Measurements from ENCODE around the gene TSHZ2. TPM values are rescaled to one million over a fixed set of nuclear protein-coding genes. Genes with fewer than 3 reads are reported as not detected.

The TSHZ2 gene
- total RNA-seq, 1 experiment from 2014 or later, result 0.07 TPM

DNA sequence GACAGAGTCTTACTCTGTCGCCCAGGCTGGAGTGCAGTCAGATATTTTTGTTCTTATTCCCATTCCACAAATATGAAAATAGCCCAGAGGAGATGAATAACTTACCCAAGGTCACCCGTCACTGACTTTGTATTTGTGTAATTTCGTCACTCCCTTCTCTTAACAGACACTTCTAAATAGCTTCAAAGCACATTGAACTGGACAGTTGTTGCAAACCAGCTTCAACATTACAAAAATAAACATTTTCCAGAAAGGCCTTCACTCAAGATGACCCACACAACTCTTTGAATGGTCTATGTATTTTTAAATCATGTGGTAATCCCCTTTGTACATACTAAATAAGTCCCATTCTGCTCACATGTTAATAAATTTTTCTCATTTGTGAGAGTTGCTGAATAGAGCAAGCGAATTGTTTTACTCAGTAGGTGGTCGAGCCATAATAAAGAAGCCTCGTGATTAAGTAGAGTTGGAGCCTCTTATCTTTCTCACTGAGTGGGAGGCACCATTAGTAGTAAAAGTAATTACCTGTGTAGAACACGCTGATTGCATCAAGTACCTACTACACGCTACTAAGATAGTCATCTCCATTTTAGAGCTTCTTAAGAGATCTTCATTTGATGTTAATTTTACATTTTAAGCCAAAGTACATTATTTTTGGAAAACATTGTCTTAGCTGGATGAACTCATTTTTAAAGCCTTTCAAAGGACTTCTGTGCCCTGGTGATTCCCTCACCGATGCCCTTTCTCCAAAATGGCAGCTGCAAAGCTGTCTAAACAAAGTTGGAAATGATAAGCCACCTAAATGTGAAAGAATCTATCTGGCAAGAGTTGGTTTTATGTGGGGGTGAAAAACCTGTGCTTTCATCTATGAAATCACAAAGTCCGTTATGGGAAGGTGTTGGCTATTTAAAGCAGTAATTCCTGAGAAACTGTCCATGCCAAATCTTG, 110.0 kb downstream of the TSHZ2 start:
- H2AK5ac ChIP-seq (ENCODE audit: insufficient read length, low read length), result no peak overlapping the region

More for the DNA sequence above, 110.0 kb downstream of the TSHZ2 start:
- Mint-ChIP-seq H3K36me3 (ENCODE audit: insufficient read depth in 1 of 3, low read depth in 3 of 3) (no peaks in the 10 kb centered on the region), H3K4me1 (peaks cover 13 to 17% of the 10 kb centered on the region in 2 experiments), H3K9me3 (no peaks in the 10 kb centered on the region), H3K4me3 (no peak overlapping the region), H3K27ac (no peak overlapping the region), H3K27me3 (ENCODE audit: low read depth) (no peaks in the 10 kb centered on the region)
- Histone ChIP-seq H3K14ac (ENCODE audit: insufficient read depth, low read length) (no peak overlapping the region), H3K9ac (ENCODE audit: extremely low read depth, insufficient read length, low read length) (no peak overlapping the region), H2AFZ (ENCODE audit: low read length) (no peak overlapping the region), H4K20me1 (ENCODE audit: control insufficient read depth, insufficient read depth, insufficient read length) (no peaks in the 10 kb centered on the region), H2BK120ac (ENCODE audit: low read depth, low read length, poor library complexity, severe bottlenecking) (no peak overlapping the region), H4K5ac (ENCODE audit: insufficient read length, low read depth, low read length) (no peak overlapping the region), H3K18ac (ENCODE audit: insufficient read length, low read depth, low read length) (no peak overlapping the region), H3K79me1 (ENCODE audit: insufficient read depth, low read depth, low read length, poor library complexity, severe bottlenecking) (no peaks in the 10 kb centered on the region), H3K4me2 (ENCODE audit: insufficient read depth, insufficient read length, low read length) (no peak overlapping the region), H2BK12ac (ENCODE audit: insufficient read length, low read depth, low read length) (no peak overlapping the region), H3K4ac (ENCODE audit: low read depth, low read length) (no peak overlapping the region), H3K23ac (ENCODE audit: insufficient read length, low read depth, low read length) (no peak overlapping the region), H2BK15ac (ENCODE audit: low read depth, low read length) (no peak overlapping the region), H4K91ac (ENCODE audit: insufficient read length, low read depth, low read length) (no peak overlapping the region), H2BK20ac (ENCODE audit: low read depth, low read length, poor library complexity, severe bottlenecking) (no peak overlapping the region), H3K56ac (ENCODE audit: insufficient read length, low read depth, low read length) (no peak overlapping the region), H3K27ac (ENCODE audit: insufficient read length, low read depth, low read length) (no peak overlapping the region), H2BK5ac (ENCODE audit: insufficient read length, low read length) (no peak overlapping the region), H4K8ac (replicated peaks; ENCODE audit: insufficient read length, low read depth, low read length) (no peak overlapping the region), H3K4me1 (ENCODE audit: insufficient read depth, low read length) (peaks cover 4% of the 10 kb centered on the region; the same call in 1 of the 2 replicates), H3K9me3 (ENCODE audit: control insufficient read depth, low read depth, low read length) (no peaks in the 10 kb centered on the region), H3K79me2 (ENCODE audit: insufficient read depth, low read length) (no peaks in the 10 kb centered on the region), H3K27me3 (ENCODE audit: insufficient read depth, low read length) (no peaks in the 10 kb centered on the region), H3T11ph (ENCODE audit: low read length) (no peak overlapping the region), H3K23me2 (ENCODE audit: insufficient read length, low read depth, low read length, poor library complexity, severe bottlenecking) (no peaks in the 10 kb centered on the region)
- no CpG with 5 or more reads among the region's 10 CpGs for WGBS (ENCODE audit: extremely low coverage, insufficient read length, low lambda C conversion rate)
- no peak for DNase-seq
- TF ChIP-seq, protein P1, sequence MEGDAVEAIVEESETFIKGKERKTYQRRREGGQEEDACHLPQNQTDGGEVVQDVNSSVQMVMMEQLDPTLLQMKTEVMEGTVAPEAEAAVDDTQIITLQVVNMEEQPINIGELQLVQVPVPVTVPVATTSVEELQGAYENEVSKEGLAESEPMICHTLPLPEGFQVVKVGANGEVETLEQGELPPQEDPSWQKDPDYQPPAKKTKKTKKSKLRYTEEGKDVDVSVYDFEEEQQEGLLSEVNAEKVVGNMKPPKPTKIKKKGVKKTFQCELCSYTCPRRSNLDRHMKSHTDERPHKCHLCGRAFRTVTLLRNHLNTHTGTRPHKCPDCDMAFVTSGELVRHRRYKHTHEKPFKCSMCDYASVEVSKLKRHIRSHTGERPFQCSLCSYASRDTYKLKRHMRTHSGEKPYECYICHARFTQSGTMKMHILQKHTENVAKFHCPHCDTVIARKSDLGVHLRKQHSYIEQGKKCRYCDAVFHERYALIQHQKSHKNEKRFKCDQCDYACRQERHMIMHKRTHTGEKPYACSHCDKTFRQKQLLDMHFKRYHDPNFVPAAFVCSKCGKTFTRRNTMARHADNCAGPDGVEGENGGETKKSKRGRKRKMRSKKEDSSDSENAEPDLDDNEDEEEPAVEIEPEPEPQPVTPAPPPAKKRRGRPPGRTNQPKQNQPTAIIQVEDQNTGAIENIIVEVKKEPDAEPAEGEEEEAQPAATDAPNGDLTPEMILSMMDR (conservative IDR thresholded peaks at IDR 0.05), result no peak

All from H9 (cell line).